MCF 10A (cell line): Measurements from ENCODE around the gene VSTM4. TPM values are rescaled to one million over a fixed set of nuclear protein-coding genes. Genes with fewer than 3 reads are reported as not detected.

Source experiments
- BruUV-seq: library from RNA; stranded (reverse); fragments of 400-500 nt; replicated peaks from 2 replicates; lab custom pipeline; 2021; lab: Mats Ljungman, UMichigan
- CTCF ChIA-PET: fragments of 300-600 bp; sonication (Branson Sonifier 250); formaldehyde crosslinking; extraction: SDS; loops from one replicate; lab custom pipeline; 2021; ENCODE audit warnings: antibody characterized with exemption, inconsistent platforms; lab: Yijun Ruan, JAX
- POLR2A ChIA-PET: fragments of 300-600, 350-650 bp; sonication (Branson Sonifier 250); formaldehyde crosslinking; extraction: SDS; loops from one replicate; lab custom pipeline; 2020; ENCODE audit warnings: antibody characterized with exemption, inconsistent platforms; lab: Yijun Ruan, JAX
- DNase-seq: peaks from one replicate; pipeline ENCODE4 v3.0.0-alpha.2; 2018; ENCODE audit not compliant: unreplicated experiment
- H3K27ac Mint-ChIP-seq: one replicate; pipeline ENCODE4 v1.8.0; 2022; ENCODE audit warnings: mild to moderate bottlenecking, low read depth, mixed read lengths; ENCODE audit not compliant: unreplicated experiment
- H3K27me3 Mint-ChIP-seq: one replicate; pipeline ENCODE4 v1.8.0; 2022; ENCODE audit warnings: mixed read lengths; ENCODE audit not compliant: insufficient read depth, unreplicated experiment
- H3K36me3 Mint-ChIP-seq: one replicate; pipeline ENCODE4 v1.8.0; 2022; ENCODE audit warnings: mild to moderate bottlenecking, moderate library complexity, mixed read lengths; ENCODE audit not compliant: insufficient read depth, unreplicated experiment
- H3K4me1 Mint-ChIP-seq: one replicate; pipeline ENCODE4 v1.8.0; 2022; ENCODE audit warnings: mixed read lengths; ENCODE audit not compliant: insufficient read depth, unreplicated experiment
- H3K4me3 Mint-ChIP-seq: one replicate; pipeline ENCODE4 v1.8.0; 2022; ENCODE audit warnings: mild to moderate bottlenecking, moderate library complexity, mixed read lengths; ENCODE audit not compliant: unreplicated experiment
- H3K9me3 Mint-ChIP-seq: one replicate; pipeline ENCODE4 v1.8.0; 2022; ENCODE audit warnings: mixed read lengths; ENCODE audit not compliant: unreplicated experiment
- CTCF ChIP-seq: fragments of 200-600 bp; IDR thresholded peaks from one replicate; pipeline ENCODE4 v1.8.0; 2022; ENCODE audit warnings: antibody characterized with exemption, mild to moderate bottlenecking; ENCODE audit not compliant: unreplicated experiment
- intact Hi-C: fragments of 100-400 bp; cut with micrococcal nuclease; formaldehyde crosslinking; loops from 2 replicates; pipeline ENCODE4 v1.14.1; 2022
- total RNA-seq: library from RNA; stranded (reverse); gene quantifications from 2 replicates; pipeline ENCODE4 v1.2.3, GENCODE V29; 2022

The VSTM4 gene
- total RNA-seq, 1 experiment from 2014 or later, result not detected

- H3K27ac Mint-ChIP-seq, result no peak overlapping the region
- ChIA-PET CTCF (interaction anchor here (0.7 to 1.4 kb wide), 3 partner anchors 172 to 498 kb away, joined by 3 to 4 read pairs (median 4); no protein-coding TSS in a partner anchor), POLR2A (no interaction called here)
- no peaks in the 10 kb centered on the region for H3K9me3 Mint-ChIP-seq
- H3K4me3 Mint-ChIP-seq, result no peak overlapping the region
- intact Hi-C loops, result no loop called here
- H3K27me3 Mint-ChIP-seq, result peaks cover 72% of the 10 kb centered on the region
- no peaks in the 10 kb centered on the region for H3K4me1 Mint-ChIP-seq
- TF ChIP-seq CTCF, result no peak
- no TSS peak for BruUV-seq
- no peaks in the 10 kb centered on the region for H3K36me3 Mint-ChIP-seq
- DNase-seq, result no peak
These were observed 39.3 kb upstream of the VSTM4 start for GRCh38 chr10:49154641-49155040.

GRCh38 chr10:49153971-49154370, 38.6 kb upstream of the VSTM4 start:
- TF ChIP-seq CTCF, result no peak
- no peaks in the 10 kb centered on the region for H3K9me3 Mint-ChIP-seq
- H3K27ac Mint-ChIP-seq, result no peak overlapping the region
- H3K36me3 Mint-ChIP-seq, result no peaks in the 10 kb centered on the region
- CTCF ChIA-PET, result interaction anchor here (0.7 to 1.3 kb wide), 3 partner anchors 9 to 178 kb away, joined by 3 to 4 read pairs (median 3); no protein-coding TSS in a partner anchor
- intact Hi-C loops, result no loop called here
- BruUV-seq, result no TSS peak
- peaks cover 70% of the 10 kb centered on the region for H3K27me3 Mint-ChIP-seq
- H3K4me1 Mint-ChIP-seq, result no peaks in the 10 kb centered on the region
- no peak for DNase-seq
- POLR2A ChIA-PET, result no interaction called here
- no peak overlapping the region for H3K4me3 Mint-ChIP-seq

- H3K27ac Mint-ChIP-seq, result no peak overlapping the region
- ChIA-PET CTCF (interaction anchor here (0.7 to 1.3 kb wide), 2 partner anchors 8 to 80 kb away, joined by 3 read pairs; no protein-coding TSS in a partner anchor), POLR2A (no interaction called here)
- BruUV-seq, result no TSS peak
- no peak overlapping the region for H3K4me3 Mint-ChIP-seq
- H3K27me3 Mint-ChIP-seq, result peaks cover 68% of the 10 kb centered on the region
- TF ChIP-seq CTCF, result no peak
- H3K4me1 Mint-ChIP-seq, result no peaks in the 10 kb centered on the region
- H3K36me3 Mint-ChIP-seq, result no peaks in the 10 kb centered on the region
- peaks cover 5% of the 10 kb centered on the region for H3K9me3 Mint-ChIP-seq
- intact Hi-C loops, result no loop called here
- no peak for DNase-seq
These were observed 37.8 kb upstream of the VSTM4 start for GRCh38 chr10:49153115-49153514.

- DNase-seq, result no peak
- Mint-ChIP-seq H3K27ac (no peak overlapping the region), H3K4me1 (no peaks in the 10 kb centered on the region), H3K4me3 (no peak overlapping the region), H3K9me3 (peaks cover 8% of the 10 kb centered on the region), H3K27me3 (peaks cover 64% of the 10 kb centered on the region), H3K36me3 (no peaks in the 10 kb centered on the region)
- BruUV-seq, result no TSS peak
- intact Hi-C loops, result no loop called here
- CTCF ChIA-PET, result no interaction called here
- POLR2A ChIA-PET, result no interaction called here
- TF ChIP-seq CTCF, result no peak
These were observed 37.3 kb upstream of the VSTM4 start for GRCh38 chr10:49152663-49153062.
